HG03280 (cell line): ENCODE measurements around the gene ST8SIA4.
A peak's percentile ranks its signal among the peaks of the same experiment; 100 is the strongest.

Experiments used
- ATAC-seq: cut with Tn5 transposase; IDR thresholded peaks from one replicate; pipeline ENCODE4 v1.9.1; 2021; ENCODE audit warnings: mild to moderate bottlenecking, moderate library complexity; ENCODE audit not compliant: unreplicated experiment

ST8SIA4 gene

GRCh38 chr5:100832252-100833230, 70.5 kb downstream of the ST8SIA4 start:
- ATAC-seq = no peak

GRCh38 chr5:100828898-100829356, 74.2 kb downstream of the ST8SIA4 start:
- no peak for ATAC-seq

GRCh38 chr5:100828071-100828897, 74.8 kb downstream of the ST8SIA4 start:
- ATAC-seq = peak; percentile 68

- ATAC-seq = peak; percentile 37
These were observed 75.6 kb downstream of the ST8SIA4 start for GRCh38 chr5:100827481-100827889.

GRCh38 chr5:100826133-100826532, 76.9 kb downstream of the ST8SIA4 start:
- ATAC-seq = no peak

- no peak for ATAC-seq
These were observed 78.4 kb downstream of the ST8SIA4 start for GRCh38 chr5:100824635-100825034.

- ATAC-seq = no peak
These were observed 79.3 kb downstream of the ST8SIA4 start for GRCh38 chr5:100823812-100824211.

- no peak for ATAC-seq
These were observed 81.3 kb downstream of the ST8SIA4 start for GRCh38 chr5:100821751-100822150.

- no peak for ATAC-seq
These were observed 84.7 kb downstream of the ST8SIA4 start for GRCh38 chr5:100818340-100818739.

- ATAC-seq = no peak
These were observed 99.7 kb downstream of the ST8SIA4 start for GRCh38 chr5:100803397-100803796.

GRCh38 chr5:100802208-100802607, 100.9 kb downstream of the ST8SIA4 start:
- ATAC-seq = no peak

GRCh38 chr5:100800562-100800961, 102.5 kb downstream of the ST8SIA4 start:
- peak; percentile 63 for ATAC-seq

GRCh38 chr5:100799166-100799565, 103.9 kb downstream of the ST8SIA4 start:
- ATAC-seq = no peak

GRCh38 chr5:100797861-100798260, 105.2 kb downstream of the ST8SIA4 start:
- no peak for ATAC-seq

- no peak for ATAC-seq
These were observed 106.2 kb downstream of the ST8SIA4 start for GRCh38 chr5:100796851-100797250.

GRCh38 chr5:100794844-100795243, 108.2 kb downstream of the ST8SIA4 start:
- no peak for ATAC-seq

- no peak for ATAC-seq
These were observed 108.9 kb downstream of the ST8SIA4 start for GRCh38 chr5:100794218-100794617.

- no peak for ATAC-seq
These were observed 110.3 kb downstream of the ST8SIA4 start for GRCh38 chr5:100792781-100793180.

- no peak for ATAC-seq
These were observed 111.7 kb downstream of the ST8SIA4 start for GRCh38 chr5:100791391-100791790.

GRCh38 chr5:100790951-100791350, 112.1 kb downstream of the ST8SIA4 start:
- no peak for ATAC-seq

- no peak for ATAC-seq
These were observed 112.9 kb downstream of the ST8SIA4 start for GRCh38 chr5:100790170-100790665.
